GM18519 (cell line): ENCODE results near the gene ITGB3.

Experiments used
- ATAC-seq: cut with Tn5 transposase; IDR thresholded peaks from one replicate; pipeline ENCODE4 v1.9.1; 2021; ENCODE audit warnings: mild to moderate bottlenecking, moderate library complexity; ENCODE audit not compliant: unreplicated experiment, low FRiP score

Gene ITGB3

DNA sequence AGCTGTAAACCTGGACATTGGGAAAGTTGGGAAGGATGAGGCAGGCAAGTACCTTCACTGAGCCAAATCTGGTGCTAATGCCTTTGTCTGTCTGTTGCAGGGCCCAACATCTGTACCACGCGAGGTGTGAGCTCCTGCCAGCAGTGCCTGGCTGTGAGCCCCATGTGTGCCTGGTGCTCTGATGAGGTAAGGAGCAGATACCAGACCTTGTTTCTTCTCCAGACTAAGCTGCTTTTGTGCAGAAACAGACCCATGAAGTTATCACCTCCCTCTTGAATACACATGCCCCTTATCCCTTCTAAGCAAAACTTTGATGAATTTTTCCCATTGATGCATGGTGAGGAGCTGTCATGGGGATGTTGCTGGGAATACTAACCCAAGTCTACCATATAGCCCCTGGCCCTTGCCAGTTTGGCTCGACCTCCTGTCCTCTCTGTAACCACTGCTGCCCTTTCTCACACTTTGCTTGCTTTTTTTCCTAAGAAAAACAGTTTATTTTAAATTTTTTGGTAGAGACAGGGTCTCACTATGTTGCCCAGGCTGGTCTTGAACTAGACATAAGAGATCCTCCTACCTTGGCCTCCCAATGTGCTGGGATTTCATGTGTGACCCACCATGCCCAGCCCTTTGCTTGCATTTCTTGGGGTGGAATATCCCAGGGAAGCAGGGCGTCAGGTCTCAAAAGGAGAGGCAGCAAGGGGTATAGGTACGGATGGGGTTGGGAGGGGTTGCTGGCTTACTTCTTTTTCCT, 20.9 kb downstream of the ITGB3 start:
- ATAC-seq, result no peak

DNA sequence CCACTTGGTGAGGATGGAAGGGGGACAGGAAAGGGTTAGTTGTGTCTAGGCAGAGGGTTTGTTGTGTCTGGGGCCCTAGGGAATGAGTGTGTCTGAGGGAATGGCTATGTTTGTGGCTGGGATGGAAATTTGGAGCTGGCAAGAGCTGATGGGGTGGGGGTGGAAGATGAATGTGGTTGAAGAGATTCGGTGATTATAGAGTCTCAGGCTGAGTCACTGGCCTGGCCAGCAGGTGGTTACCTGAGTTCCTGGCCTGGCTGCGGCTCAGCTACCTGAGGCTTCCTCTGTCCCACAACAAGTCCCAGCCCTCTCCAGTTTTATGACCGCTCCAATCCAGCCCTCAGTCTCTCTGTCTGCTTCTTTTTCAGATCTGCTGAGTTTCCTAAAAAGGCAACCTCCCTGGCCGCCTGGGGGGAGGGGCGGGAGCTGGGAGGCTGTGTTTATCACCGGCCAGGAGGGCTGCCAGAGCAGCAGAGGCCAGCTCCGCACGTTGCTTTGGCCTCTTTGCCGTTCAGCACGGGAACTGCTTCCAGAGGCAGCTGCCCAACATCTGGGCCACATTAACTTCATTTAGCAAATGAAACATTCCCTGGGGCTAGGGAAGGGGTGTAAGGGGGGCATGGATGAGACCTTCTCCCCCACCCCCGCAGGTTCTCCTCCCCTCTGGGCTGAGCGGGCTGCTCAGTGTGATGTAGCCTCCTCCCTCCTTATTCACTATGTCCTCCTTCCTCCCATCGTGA, 21.8 kb downstream of the ITGB3 start:
- no peak for ATAC-seq

GRCh38 chr17:47276444-47276843, 22.8 kb downstream of the ITGB3 start:
- no peak for ATAC-seq

- no peak for ATAC-seq
Measured at GRCh38 chr17:47276868-47277267, 23.2 kb downstream of the ITGB3 start.

DNA sequence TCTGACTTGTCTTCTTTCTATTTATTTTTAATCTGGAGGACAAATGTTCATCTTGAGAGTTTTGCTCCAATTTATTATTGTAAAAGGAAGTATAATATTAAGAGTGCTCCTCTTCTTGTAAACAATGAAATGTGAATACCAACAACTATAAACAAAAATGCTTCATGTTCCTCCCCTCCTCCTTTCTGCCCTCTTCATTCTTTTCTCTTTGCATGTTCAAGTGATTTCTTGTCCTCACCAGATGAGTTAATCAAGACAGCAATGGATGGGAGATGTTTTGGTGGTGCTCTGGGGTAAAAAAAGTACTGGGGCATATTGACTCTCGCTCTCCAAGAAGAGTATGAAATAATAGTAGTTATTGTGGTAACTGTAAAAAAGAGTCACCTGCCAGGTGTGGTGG, 24.3 kb downstream of the ITGB3 start:
- ATAC-seq, result no peak

DNA sequence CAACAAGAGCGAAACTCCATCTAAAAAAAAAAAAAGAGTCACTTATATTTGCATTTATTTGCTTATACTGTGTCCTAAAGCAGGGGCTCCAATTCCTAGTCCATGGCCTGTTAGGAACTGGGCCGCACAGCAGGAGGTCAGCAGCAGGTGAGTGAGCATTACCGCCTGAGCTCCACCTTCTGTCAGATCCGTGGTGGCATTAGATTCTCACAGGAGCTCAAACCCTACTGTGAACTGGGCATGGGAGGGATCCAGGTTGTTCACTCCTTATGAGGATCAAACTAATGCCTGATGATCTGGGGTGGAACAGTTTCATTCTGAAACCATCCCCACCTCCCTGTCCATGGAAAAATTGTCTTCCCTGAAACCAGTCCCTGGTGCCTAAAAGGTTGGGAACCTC, 24.9 kb downstream of the ITGB3 start:
- ATAC-seq, result no peak

DNA sequence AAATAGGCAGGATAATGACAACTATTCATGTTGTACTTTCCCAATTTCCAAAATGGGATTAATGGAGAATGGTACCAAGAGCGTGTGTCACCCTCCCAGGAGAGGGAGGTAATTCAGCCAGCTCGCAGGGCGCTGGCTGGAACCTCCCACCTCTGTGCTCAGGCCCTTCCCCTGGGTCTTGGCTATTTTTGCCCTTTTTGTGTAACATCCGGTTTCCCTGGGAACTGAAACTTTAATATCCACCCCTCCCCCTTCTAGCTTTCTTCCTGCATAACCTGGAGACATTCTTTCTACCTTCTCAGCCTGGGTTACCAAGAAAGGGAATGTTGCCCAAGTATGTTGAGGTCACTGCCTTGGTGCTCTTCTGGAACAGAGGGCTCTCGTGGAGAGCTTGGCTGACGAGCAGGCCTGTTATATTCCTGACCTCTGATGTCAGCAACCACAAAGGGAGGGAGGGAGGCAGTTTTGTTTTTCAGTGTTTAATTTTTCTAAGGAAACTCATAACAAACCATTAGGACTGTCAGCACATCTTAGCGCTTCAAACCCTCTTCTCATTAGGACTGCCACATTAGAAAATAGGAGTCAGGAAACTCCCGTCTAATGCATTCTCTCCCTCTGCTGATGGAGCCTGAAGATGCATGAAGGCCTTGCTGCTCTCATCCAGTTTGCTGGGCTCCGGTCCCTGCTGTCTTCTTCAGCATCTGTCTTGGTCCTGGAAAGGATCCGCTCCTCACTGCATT, 25.6 kb downstream of the ITGB3 start:
- ATAC-seq, result no peak

DNA sequence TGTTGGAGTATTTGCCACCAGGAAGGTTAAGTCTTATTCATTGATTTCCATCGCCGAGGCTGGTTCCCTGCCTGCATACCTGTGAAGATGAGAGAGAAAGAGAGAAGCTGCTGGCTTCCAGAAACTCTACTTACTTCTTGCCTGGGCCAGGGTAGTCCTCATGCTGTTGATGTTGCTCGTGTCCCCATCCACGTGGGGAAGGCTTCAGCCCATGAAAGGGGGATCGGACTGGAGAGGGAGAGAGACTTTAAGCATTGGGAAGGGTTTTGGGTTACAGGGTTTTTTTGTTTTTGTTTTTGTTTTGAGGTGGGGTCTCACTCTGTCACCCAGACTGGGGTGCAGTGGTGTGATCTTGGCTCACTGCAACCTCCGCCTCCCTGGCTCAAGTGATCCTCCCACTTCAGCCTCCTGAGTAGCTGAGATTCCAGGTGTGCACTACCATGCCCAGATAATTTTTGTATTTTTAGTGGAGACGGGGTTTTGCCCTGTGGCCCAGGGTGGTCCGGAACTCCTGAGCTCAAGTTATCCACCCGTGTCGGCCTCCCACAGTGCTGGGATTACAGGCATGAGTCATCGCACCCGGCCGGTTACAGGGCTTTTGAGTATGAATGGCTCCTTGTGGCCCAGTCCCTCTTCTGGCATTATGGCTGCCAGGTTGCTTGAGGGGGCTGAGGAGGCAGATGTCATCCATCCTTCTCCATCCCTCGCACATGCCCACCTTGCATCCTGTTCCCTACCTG, 26.6 kb downstream of the ITGB3 start:
- no peak for ATAC-seq

GRCh38 chr17:47281216-47281615, 27.6 kb downstream of the ITGB3 start:
- no peak for ATAC-seq

- no peak for ATAC-seq
Measured at GRCh38 chr17:47285003-47285402, 31.4 kb downstream of the ITGB3 start.

- ATAC-seq, result peak; percentile 63
Measured at GRCh38 chr17:47286198-47286914, 32.7 kb downstream of the ITGB3 start.

DNA sequence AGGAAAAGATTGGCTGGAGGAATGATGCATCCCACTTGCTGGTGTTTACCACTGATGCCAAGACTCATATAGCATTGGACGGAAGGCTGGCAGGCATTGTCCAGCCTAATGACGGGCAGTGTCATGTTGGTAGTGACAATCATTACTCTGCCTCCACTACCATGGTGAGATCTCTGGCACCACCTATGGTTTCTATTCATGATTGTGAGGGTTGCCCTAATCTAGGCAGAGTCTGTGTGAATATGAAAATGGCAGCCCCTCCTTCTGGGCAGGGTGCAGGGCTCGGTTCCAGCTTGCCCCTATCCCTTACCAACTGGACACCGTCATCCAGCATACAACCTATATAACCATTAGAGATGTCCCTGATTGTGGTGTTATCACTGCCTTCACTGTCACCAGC, 33.4 kb downstream of the ITGB3 start:
- no peak for ATAC-seq

DNA sequence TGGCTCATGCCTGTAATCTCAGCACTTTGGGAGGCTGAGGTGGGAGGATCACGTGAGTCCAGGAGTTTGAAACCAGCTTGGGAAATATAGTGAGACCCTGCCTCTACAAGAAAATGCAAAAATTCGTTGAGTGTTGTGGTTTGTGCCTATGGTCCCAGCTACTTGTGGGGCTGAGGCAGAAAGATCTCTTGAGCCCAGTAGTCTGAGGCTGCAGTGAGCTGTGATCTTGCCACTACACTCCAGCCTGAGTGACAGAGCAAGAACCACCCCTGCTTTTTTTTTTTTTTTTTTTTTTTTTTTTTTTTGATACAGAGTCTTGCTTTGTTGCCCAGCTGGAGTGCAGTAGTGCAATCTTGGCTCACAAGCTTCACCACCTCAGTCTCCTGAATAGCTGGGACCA, 34.0 kb downstream of the ITGB3 start:
- ATAC-seq, result no peak

GRCh38 chr17:47288531-47289116, 35.0 kb downstream of the ITGB3 start:
- no peak for ATAC-seq

GRCh38 chr17:47289302-47289701, 35.7 kb downstream of the ITGB3 start:
- no peak for ATAC-seq

- ATAC-seq, result no peak
Measured at GRCh38 chr17:47290870-47291241, 37.2 kb downstream of the ITGB3 start.

- ATAC-seq, result no peak
Measured at GRCh38 chr17:47291242-47291873, 37.7 kb downstream of the ITGB3 start.

DNA sequence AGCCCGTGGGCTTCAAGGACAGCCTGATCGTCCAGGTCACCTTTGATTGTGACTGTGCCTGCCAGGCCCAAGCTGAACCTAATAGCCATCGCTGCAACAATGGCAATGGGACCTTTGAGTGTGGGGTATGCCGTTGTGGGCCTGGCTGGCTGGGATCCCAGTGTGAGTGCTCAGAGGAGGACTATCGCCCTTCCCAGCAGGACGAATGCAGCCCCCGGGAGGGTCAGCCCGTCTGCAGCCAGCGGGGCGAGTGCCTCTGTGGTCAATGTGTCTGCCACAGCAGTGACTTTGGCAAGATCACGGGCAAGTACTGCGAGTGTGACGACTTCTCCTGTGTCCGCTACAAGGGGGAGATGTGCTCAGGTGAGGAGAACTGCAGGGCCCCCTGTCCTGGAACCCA, 38.6 kb downstream of the ITGB3 start:
- ATAC-seq, result no peak
